ENCODE measurements around the gene ABLIM2. TPM values are rescaled to one million over a fixed set of nuclear protein-coding genes. Genes with fewer than 3 reads are reported as not detected.

Gene ABLIM2
- total and polyA plus RNA-seq, 3 donors from 2014 or later, result 5.2 to 7.5 (median 6.9) TPM

- 89 to 91% methylated on average over 5 of the region's 5 CpGs for WGBS, 2 donors
- DNase-seq, result no peak
- Histone ChIP-seq H3K4me1 (peaks cover 7% of the 10 kb centered on the region), H3K27ac (no peak overlapping the region), H3K9me3 (no peaks in the 10 kb centered on the region), H3K27me3 (no peaks in the 10 kb centered on the region), H3K4me3 (no peak overlapping the region), H3K36me3 (ENCODE audit: low read depth, missing control alignments) (no peaks in the 10 kb centered on the region)
- TF ChIP-seq POLR2A (IDR thresholded peaks at IDR 0.05) (no peak), CTCF (IDR thresholded peaks at IDR 0.05) (no peak)
- intact Hi-C loops (cut with DNase I; ENCODE audit: low total_unique reads), result no loop called here
These were observed 10.4 kb upstream of the ABLIM2 start for GRCh38 chr4:8168832-8169598.

GRCh38 chr4:8168232-8168631 is 9.6 kb upstream of the ABLIM2 start:
- DNase-seq, result no peak
- Histone ChIP-seq H3K36me3 (ENCODE audit: low read depth, missing control alignments) (no peaks in the 10 kb centered on the region), H3K9me3 (no peaks in the 10 kb centered on the region), H3K27me3 (no peaks in the 10 kb centered on the region), H3K4me3 (no peak overlapping the region), H3K27ac (no peak overlapping the region), H3K4me1 (peaks cover 7% of the 10 kb centered on the region)
- intact Hi-C loops (cut with DNase I; ENCODE audit: low total_unique reads), result no loop called here
- 100% methylated on average over 1 of the region's 1 CpG for WGBS, 2 donors
- TF ChIP-seq CTCF (IDR thresholded peaks at IDR 0.05) (peak; percentile 10 to 45 (median 34)), POLR2A (IDR thresholded peaks at IDR 0.05) (no peak)

GRCh38 chr4:8167815-8168214 is 9.2 kb upstream of the ABLIM2 start:
- H3K4me1 ChIP-seq, result peaks cover 7% of the 10 kb centered on the region
- H3K27ac ChIP-seq, result no peak overlapping the region
- no peaks in the 10 kb centered on the region for H3K9me3 ChIP-seq
- no peak overlapping the region for H3K4me3 ChIP-seq
- intact Hi-C loops (cut with DNase I; ENCODE audit: low total_unique reads), result no loop called here
- no peaks in the 10 kb centered on the region for H3K27me3 ChIP-seq
- TF ChIP-seq CTCF (IDR thresholded peaks at IDR 0.05) (no peak), POLR2A (IDR thresholded peaks at IDR 0.05) (no peak)
- H3K36me3 ChIP-seq (ENCODE audit: low read depth, missing control alignments), result no peaks in the 10 kb centered on the region
- DNase-seq, result peak; percentile 40
- 36 to 51% methylated on average over 2 of the region's 2 CpGs for WGBS, 2 donors

- Histone ChIP-seq H3K27ac (no peak overlapping the region), H3K4me3 (no peak overlapping the region), H3K36me3 (ENCODE audit: low read depth, missing control alignments) (no peaks in the 10 kb centered on the region), H3K27me3 (no peaks in the 10 kb centered on the region), H3K9me3 (no peaks in the 10 kb centered on the region), H3K4me1 (peaks cover 7% of the 10 kb centered on the region)
- TF ChIP-seq POLR2A (IDR thresholded peaks at IDR 0.05) (no peak), CTCF (IDR thresholded peaks at IDR 0.05) (no peak)
- DNase-seq, result no peak
- intact Hi-C loops (cut with DNase I; ENCODE audit: low total_unique reads), result no loop called here
- 82 to 90% methylated on average over 2 of the region's 2 CpGs for WGBS, 2 donors
These were observed 8.7 kb upstream of the ABLIM2 start for GRCh38 chr4:8167291-8167690.

GRCh38 chr4:8165374-8165896 is 6.8 kb upstream of the ABLIM2 start:
- H3K27me3 ChIP-seq, result no peaks in the 10 kb centered on the region
- WGBS, 2 donors, result 46 to 51% methylated on average over 5 to 6 of the region's 6 CpGs
- H3K27ac ChIP-seq, result no peak overlapping the region
- no peak for DNase-seq
- no peak overlapping the region for H3K4me3 ChIP-seq
- no peaks in the 10 kb centered on the region for H3K36me3 ChIP-seq (ENCODE audit: low read depth, missing control alignments)
- TF ChIP-seq CTCF (IDR thresholded peaks at IDR 0.05) (no peak), POLR2A (IDR thresholded peaks at IDR 0.05) (no peak)
- H3K4me1 ChIP-seq, result peaks cover 7% of the 10 kb centered on the region
- intact Hi-C loops (cut with DNase I; ENCODE audit: low total_unique reads), result no loop called here
- H3K9me3 ChIP-seq, result no peaks in the 10 kb centered on the region
